ENCODE results near the gene L3MBTL2.

L3MBTL2 gene

DNA sequence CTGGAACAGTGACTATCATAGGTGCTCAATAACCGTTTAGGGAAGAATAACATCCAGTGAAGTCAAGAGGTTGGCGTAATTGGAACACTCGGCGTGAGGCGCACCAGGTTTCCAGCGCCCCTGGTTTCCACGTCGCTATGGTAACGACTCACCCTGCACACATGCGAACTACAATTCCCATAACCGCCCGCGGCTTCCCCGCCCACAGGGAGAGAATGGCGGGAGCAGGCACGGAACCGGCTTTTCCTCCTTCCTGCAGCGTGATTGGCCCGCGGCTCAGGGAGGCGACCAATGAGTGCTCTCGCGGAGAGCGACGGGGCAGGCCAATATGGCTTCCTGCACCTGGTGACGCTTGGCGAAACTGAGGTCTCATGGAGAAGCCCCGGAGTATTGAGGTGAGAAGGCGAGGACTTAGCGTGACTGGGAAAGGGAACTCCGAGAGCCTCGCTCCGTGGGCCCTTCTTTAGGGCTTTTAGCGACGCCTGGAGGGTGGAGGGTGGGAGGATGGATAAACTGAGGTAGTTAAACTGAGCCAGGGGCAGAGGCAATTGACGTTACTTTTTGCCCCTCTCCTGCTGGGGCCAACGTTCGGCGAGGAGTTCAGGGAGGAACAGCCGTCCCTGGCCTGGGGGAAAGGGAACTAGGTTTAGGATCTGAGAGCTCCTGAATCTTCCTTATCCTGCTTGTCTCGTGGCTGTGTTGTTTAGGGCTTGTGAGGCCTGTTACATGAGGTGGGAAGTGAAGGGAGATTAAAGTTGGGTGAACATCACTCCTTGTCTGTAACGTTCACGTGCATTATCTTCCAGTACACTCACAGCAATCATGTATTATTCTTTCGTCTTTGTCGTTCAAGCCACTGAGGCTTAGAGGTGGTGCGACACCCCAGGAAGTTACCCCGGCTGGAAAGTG, at the start of gene L3MBTL2:
TSS of gene L3MBTL2 (plus strand) at position 321 of the 909 bp plus-strand sequence. CDS start at position 372, 51 bp downstream.
- no peaks in the 10 kb centered on the region for H3K9me2 ChIP-seq (replicated peaks; ENCODE audit: insufficient read depth, low read length)
- peak within 1 kb of the TSS; percentile 77 for H3K4me2 ChIP-seq (ENCODE audit: low read depth, low read length, poor library complexity, severe bottlenecking)
- peaks cover 25% of the 10 kb centered on the region for H3K79me2 ChIP-seq (ENCODE audit: insufficient read depth, low read length)
- H2AFZ ChIP-seq (ENCODE audit: low read depth, low read length, severe bottlenecking), result peak within 1 kb of the TSS; percentile 54
- peak within 1 kb of the TSS; percentile 68 for H3K4me3 ChIP-seq (ENCODE audit: insufficient read depth, low read length, poor library complexity, severe bottlenecking)
- H4K20me1 ChIP-seq (ENCODE audit: low read depth, low read length), result no peaks in the 10 kb centered on the region
- no peaks in the 10 kb centered on the region for H3K9me3 ChIP-seq (ENCODE audit: insufficient read depth, low read length)
- no peaks in the 10 kb centered on the region for H3K27me3 ChIP-seq (ENCODE audit: low read length)
- peaks cover 3% of the 10 kb centered on the region; the same call in 1 of the 2 replicates for H3K36me3 ChIP-seq (ENCODE audit: low read length)
- H3F3A ChIP-seq (ENCODE audit: insufficient read depth), result peaks cover 20% of the 10 kb centered on the region
- H3K27ac ChIP-seq (ENCODE audit: low read depth, low read length), result peak within 1 kb of the TSS; percentile 91
- peak within 1 kb of the TSS; percentile 76 for H3K9ac ChIP-seq (ENCODE audit: low read length)
- TF ChIP-seq, protein P1, sequence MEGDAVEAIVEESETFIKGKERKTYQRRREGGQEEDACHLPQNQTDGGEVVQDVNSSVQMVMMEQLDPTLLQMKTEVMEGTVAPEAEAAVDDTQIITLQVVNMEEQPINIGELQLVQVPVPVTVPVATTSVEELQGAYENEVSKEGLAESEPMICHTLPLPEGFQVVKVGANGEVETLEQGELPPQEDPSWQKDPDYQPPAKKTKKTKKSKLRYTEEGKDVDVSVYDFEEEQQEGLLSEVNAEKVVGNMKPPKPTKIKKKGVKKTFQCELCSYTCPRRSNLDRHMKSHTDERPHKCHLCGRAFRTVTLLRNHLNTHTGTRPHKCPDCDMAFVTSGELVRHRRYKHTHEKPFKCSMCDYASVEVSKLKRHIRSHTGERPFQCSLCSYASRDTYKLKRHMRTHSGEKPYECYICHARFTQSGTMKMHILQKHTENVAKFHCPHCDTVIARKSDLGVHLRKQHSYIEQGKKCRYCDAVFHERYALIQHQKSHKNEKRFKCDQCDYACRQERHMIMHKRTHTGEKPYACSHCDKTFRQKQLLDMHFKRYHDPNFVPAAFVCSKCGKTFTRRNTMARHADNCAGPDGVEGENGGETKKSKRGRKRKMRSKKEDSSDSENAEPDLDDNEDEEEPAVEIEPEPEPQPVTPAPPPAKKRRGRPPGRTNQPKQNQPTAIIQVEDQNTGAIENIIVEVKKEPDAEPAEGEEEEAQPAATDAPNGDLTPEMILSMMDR (IDR thresholded peaks at IDR 0.05; ENCODE audit: insufficient read depth, low read length, poor library complexity, severe bottlenecking), result no peak
- TF ChIP-seq EZH2phosphoT487 (conservative IDR thresholded peaks at IDR 0.05; ENCODE audit: low read length), result no peak

DNA sequence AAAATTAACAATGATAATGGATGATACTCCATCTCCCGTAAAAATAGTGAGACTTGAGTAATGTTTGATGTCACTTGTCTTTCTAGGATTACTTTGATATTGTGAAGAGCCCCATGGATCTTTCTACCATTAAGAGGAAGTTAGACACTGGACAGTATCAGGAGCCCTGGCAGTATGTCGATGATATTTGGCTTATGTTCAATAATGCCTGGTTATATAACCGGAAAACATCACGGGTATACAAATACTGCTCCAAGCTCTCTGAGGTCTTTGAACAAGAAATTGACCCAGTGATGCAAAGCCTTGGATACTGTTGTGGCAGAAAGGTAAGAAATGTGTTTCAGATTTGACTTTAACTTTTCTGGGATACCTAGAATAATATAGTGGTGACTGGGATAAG, 48.0 kb upstream of the L3MBTL2 start:
- Histone ChIP-seq H2AFZ (ENCODE audit: low read depth, low read length, severe bottlenecking) (no peak overlapping the region), H3F3A (ENCODE audit: insufficient read depth) (no peaks in the 10 kb centered on the region; the same call in 1 of the 2 replicates), H3K27me3 (ENCODE audit: low read length) (no peaks in the 10 kb centered on the region), H3K9ac (ENCODE audit: low read length) (no peak overlapping the region), H3K36me3 (ENCODE audit: low read length) (peaks cover 72% of the 10 kb centered on the region), H3K27ac (ENCODE audit: low read depth, low read length) (no peak overlapping the region), H3K9me2 (replicated peaks; ENCODE audit: insufficient read depth, low read length) (no peaks in the 10 kb centered on the region), H3K9me3 (ENCODE audit: insufficient read depth, low read length) (no peaks in the 10 kb centered on the region), H4K20me1 (ENCODE audit: low read depth, low read length) (no peaks in the 10 kb centered on the region), H3K4me3 (ENCODE audit: insufficient read depth, low read length, poor library complexity, severe bottlenecking) (no peak overlapping the region), H3K79me2 (ENCODE audit: insufficient read depth, low read length) (no peaks in the 10 kb centered on the region), H3K4me2 (ENCODE audit: low read depth, low read length, poor library complexity, severe bottlenecking) (no peak overlapping the region)
- TF ChIP-seq, protein P1 (IDR thresholded peaks at IDR 0.05; ENCODE audit: insufficient read depth, low read length, poor library complexity, severe bottlenecking), result no peak

DNA sequence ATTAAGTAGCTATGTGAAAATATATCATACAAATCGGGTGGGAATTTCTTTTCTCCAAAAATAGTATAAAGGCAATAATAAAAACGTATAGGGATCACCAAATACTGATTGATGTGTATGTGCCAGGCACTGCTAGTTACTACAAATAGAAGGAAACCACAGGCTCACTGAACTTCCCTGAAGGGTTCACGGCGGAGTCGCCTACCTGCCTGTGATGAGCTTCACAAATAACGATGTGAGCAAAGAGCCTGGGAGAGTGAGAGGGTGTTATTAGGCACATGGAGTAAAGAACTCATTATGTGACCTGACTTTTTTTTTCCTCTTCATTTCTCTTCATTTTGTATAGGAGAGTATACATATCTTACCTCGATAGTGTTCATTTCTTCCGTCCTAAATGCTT, 36.0 kb upstream of the L3MBTL2 start:
- Histone ChIP-seq H4K20me1 (ENCODE audit: low read depth, low read length) (no peaks in the 10 kb centered on the region), H3K4me2 (ENCODE audit: low read depth, low read length, poor library complexity, severe bottlenecking) (no peak overlapping the region), H3K9ac (ENCODE audit: low read length) (no peak overlapping the region), H3K27ac (ENCODE audit: low read depth, low read length) (no peak overlapping the region), H3K9me2 (replicated peaks; ENCODE audit: insufficient read depth, low read length) (no peaks in the 10 kb centered on the region), H3F3A (ENCODE audit: insufficient read depth) (peaks cover 8% of the 10 kb centered on the region; the same call in 1 of the 2 replicates), H3K27me3 (ENCODE audit: low read length) (no peaks in the 10 kb centered on the region), H3K4me3 (ENCODE audit: insufficient read depth, low read length, poor library complexity, severe bottlenecking) (no peak overlapping the region), H3K9me3 (ENCODE audit: insufficient read depth, low read length) (no peaks in the 10 kb centered on the region), H2AFZ (ENCODE audit: low read depth, low read length, severe bottlenecking) (no peak overlapping the region), H3K79me2 (ENCODE audit: insufficient read depth, low read length) (no peaks in the 10 kb centered on the region), H3K36me3 (ENCODE audit: low read length) (peaks cover 68% of the 10 kb centered on the region)
- no peak for TF ChIP-seq EZH2phosphoT487 (conservative IDR thresholded peaks at IDR 0.05; ENCODE audit: low read length)
- TF ChIP-seq, protein P1 (IDR thresholded peaks at IDR 0.05; ENCODE audit: insufficient read depth, low read length, poor library complexity, severe bottlenecking), result no peak
